ENCODE results near the gene MIDN. TPM values are rescaled to one million over a fixed set of nuclear protein-coding genes. Genes with fewer than 3 reads are reported as not detected.
"Not testable (repeated sequence)": the region's sequence is repeated elsewhere in the genome, so short reads cannot be mapped to it uniquely, and the experiment has no call there.

Gene MIDN
- total and polyA plus RNA-seq, 2 donors (not counting 3 experiments of a cell fraction or from before 2014, with no cell fraction given), result 20.0 to 85.9 TPM

DNA sequence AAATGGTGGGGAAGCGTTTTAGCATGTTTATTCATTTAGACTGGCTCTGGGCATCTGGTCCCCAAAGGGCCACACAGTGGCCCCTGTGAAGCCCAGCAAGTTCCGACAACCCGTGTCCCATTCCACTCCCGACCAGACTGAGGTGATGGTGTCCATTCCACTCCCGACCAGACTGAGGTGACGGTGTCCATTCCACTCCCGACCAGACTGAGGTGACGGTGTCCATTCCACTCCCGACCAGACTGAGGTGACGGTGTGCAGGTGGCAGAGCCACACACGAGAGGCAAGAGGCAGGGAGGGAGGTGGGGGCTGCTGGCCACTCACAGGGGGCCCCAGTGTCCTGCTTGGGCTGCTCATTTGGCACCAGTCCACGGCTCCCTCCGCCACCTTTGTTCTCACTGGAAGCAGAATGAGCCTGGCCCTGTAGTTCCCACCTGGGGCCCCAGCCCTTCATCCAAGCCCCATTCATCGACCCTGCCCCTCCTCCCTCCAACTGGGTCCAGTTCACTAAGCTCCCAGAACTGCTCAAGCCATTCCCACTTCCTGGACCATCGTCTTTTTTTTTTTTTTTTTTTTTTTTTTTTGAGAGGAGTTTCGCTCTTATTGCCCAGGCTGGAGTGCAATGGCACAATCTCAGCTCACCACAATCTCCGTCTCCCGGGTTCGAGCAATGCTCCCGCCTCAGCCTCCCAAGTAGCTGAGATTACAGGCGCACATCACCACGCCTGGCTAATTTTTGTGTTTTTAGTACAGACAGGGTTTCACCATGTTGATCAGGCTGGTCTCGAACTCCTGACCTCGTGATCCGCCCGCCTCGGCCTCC lies 1.9 kb upstream of the MIDN start:
- H3K27me3 ChIP-seq (ENCODE audit: control insufficient read depth in 2 of 2, insufficient read depth in 2 of 2, low read length in 2 of 2); H3K4me3 ChIP-seq (replicated peaks in 1 of 3; ENCODE audit: insufficient read depth in 1 of 3, low read depth in 1 of 3, low read length in 3 of 3); dilution Hi-C loops (cut with MboI; ENCODE audit: extremely low pct_ligation_motif_present, low sequenced_read_pairs); H2AFZ ChIP-seq (ENCODE audit: low read depth, low read length); DNase-seq (ENCODE audit: low read depth, low spot score); H3K9me1 ChIP-seq (replicated peaks; ENCODE audit: control insufficient read depth, extremely low read depth, insufficient read depth, low read length); H3K9me3 ChIP-seq (replicated peaks; ENCODE audit: control insufficient read depth, insufficient read depth, low read length); H3K27ac ChIP-seq (ENCODE audit: insufficient read depth, low read depth, low read length); BruUV-seq (replicated peaks); H4K20me1 ChIP-seq (replicated peaks; ENCODE audit: control insufficient read depth, extremely low read depth, insufficient read depth, low read length); H3K36me3 ChIP-seq (ENCODE audit: control insufficient read depth in 2 of 2, extremely low read depth in 1 of 2, insufficient read depth in 2 of 2, low read length in 2 of 2); H3K9ac ChIP-seq (replicated peaks; ENCODE audit: extremely low read depth, insufficient read depth, low read length); H3K4me2 ChIP-seq (ENCODE audit: insufficient read depth, low read length): not testable (repeated sequence)
- Histone ChIP-seq H3K4me1 (ENCODE audit: control insufficient read depth, extremely low read depth, insufficient read depth, low read length) (peaks cover 18% of the 10 kb centered on the region), H3K79me2 (ENCODE audit: control insufficient read depth, insufficient read depth, low read length) (peaks cover 36% of the 10 kb centered on the region)
- ChIA-PET CTCF (interaction anchor here (7.3 kb wide), 1 partner anchor 20 kb away, joined by 1001 read pairs; the partner anchor contains the start of gene CIRBP), POLR2A (interaction anchor here (4.9 kb wide), 1 partner anchor 23 kb away, joined by 87 read pairs; the partner anchor contains the start of gene CIRBP)
- intact Hi-C loops (cut with micrococcal nuclease), result loop anchor here (10.0 kb wide), 1 partner anchor 452 kb away; the partner anchor contains the start of gene PTBP1
- FAIRE-seq, result peak; percentile 42

DNA sequence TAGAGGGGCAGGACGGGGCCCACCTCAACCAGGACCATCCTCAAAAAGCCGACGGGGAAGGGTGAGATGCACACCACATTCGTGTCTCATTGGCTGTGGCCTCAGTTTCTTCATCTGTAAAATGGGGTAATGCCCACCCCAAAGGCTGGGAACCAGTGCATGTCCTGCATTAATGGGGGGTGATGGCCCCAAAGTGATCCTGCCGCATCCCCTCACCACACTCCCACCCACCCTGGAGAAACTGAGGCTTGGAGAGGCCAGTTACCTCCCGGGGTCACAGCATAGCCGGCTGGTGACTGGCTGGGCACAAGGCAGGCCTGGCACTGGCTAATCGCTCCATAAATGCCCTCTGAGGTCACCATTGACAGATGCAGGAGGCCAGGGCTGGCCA lies 640 bp upstream of the MIDN start:
- Histone ChIP-seq H2AFZ (ENCODE audit: low read depth, low read length) (no peak overlapping the region), H3K79me2 (ENCODE audit: control insufficient read depth, insufficient read depth, low read length) (peaks cover 33% of the 10 kb centered on the region), H3K4me3 (replicated peaks in 1 of 3; ENCODE audit: insufficient read depth in 1 of 3, low read depth in 1 of 3, low read length in 3 of 3) (peak overlapping the region in 2 of 3 experiments; percentile 38 to 84), H3K27ac (ENCODE audit: insufficient read depth, low read depth, low read length) (peak overlapping the region; percentile 99), H3K4me1 (ENCODE audit: control insufficient read depth, extremely low read depth, insufficient read depth, low read length) (peaks cover 12% of the 10 kb centered on the region), H3K27me3 (ENCODE audit: control insufficient read depth in 2 of 2, insufficient read depth in 2 of 2, low read length in 2 of 2) (no peaks in the 10 kb centered on the region), H4K20me1 (replicated peaks; ENCODE audit: control insufficient read depth, extremely low read depth, insufficient read depth, low read length) (no peaks in the 10 kb centered on the region), H3K9me3 (replicated peaks; ENCODE audit: control insufficient read depth, insufficient read depth, low read length) (no peaks in the 10 kb centered on the region), H3K4me2 (ENCODE audit: insufficient read depth, low read length) (peak overlapping the region; percentile 52), H3K36me3 (ENCODE audit: control insufficient read depth in 2 of 2, extremely low read depth in 1 of 2, insufficient read depth in 2 of 2, low read length in 2 of 2) (peaks cover 0 to 2% of the 10 kb centered on the region in 2 experiments), H3K9ac (replicated peaks; ENCODE audit: extremely low read depth, insufficient read depth, low read length) (peak overlapping the region; percentile 97), H3K9me1 (replicated peaks; ENCODE audit: control insufficient read depth, extremely low read depth, insufficient read depth, low read length) (no peaks in the 10 kb centered on the region)
- peak; percentile 19 for TF ChIP-seq JUN (IDR thresholded peaks at IDR 0.05; ENCODE audit: borderline replicate concordance, insufficient read depth, insufficient read length, low read depth)
- TF ChIP-seq POLR2AphosphoS5 (IDR thresholded peaks at IDR 0.05; ENCODE audit: insufficient read depth, low read depth, low read length), result no peak
- TF ChIP-seq EZH2 (IDR thresholded peaks at IDR 0.05; ENCODE audit: borderline replicate concordance, low read depth, low read length, severe bottlenecking), result no peak
- no peak for TF ChIP-seq MYC (IDR thresholded peaks at IDR 0.05; ENCODE audit: low read depth, low read length)
- no peak for TF ChIP-seq POLR2A (IDR thresholded peaks at IDR 0.05; ENCODE audit: low read depth, low read length)
- TF ChIP-seq FOS (IDR thresholded peaks at IDR 0.05; ENCODE audit: borderline replicate concordance, insufficient read depth, low read length), result no peak
- no peak for TF ChIP-seq GATA2 (IDR thresholded peaks at IDR 0.05; ENCODE audit: insufficient read depth, insufficient read length, low read depth, low read length)
- ChIA-PET POLR2A (interaction anchor here (4.9 kb wide), 1 partner anchor 22 kb away, joined by 87 read pairs; the partner anchor contains the start of gene CIRBP), CTCF (interaction anchor here (7.3 kb wide), 1 partner anchor 19 kb away, joined by 1001 read pairs; the partner anchor contains the start of gene CIRBP)
- intact Hi-C loops (cut with micrococcal nuclease), result loop anchor here (10.0 kb wide), 1 partner anchor 453 kb away; the partner anchor contains the start of gene PTBP1
- DNase-seq (ENCODE audit: low read depth, low spot score) (no peak), FAIRE-seq (peak; percentile 91)
- dilution Hi-C loops (cut with MboI; ENCODE audit: extremely low pct_ligation_motif_present, low sequenced_read_pairs), result no loop called here
- no TSS peak for BruUV-seq (replicated peaks)

Measured in endothelial cell of umbilical vein (primary cell).